HG03521 (cell line): ENCODE measurements around the gene SEMG1.

Experiments used
- ATAC-seq: cut with Tn5 transposase; IDR thresholded peaks from one replicate; pipeline ENCODE4 v1.9.1; 2021; ENCODE audit warnings: mild to moderate bottlenecking, moderate library complexity; ENCODE audit not compliant: unreplicated experiment

The SEMG1 gene, protein sequence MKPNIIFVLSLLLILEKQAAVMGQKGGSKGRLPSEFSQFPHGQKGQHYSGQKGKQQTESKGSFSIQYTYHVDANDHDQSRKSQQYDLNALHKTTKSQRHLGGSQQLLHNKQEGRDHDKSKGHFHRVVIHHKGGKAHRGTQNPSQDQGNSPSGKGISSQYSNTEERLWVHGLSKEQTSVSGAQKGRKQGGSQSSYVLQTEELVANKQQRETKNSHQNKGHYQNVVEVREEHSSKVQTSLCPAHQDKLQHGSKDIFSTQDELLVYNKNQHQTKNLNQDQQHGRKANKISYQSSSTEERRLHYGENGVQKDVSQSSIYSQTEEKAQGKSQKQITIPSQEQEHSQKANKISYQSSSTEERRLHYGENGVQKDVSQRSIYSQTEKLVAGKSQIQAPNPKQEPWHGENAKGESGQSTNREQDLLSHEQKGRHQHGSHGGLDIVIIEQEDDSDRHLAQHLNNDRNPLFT

DNA sequence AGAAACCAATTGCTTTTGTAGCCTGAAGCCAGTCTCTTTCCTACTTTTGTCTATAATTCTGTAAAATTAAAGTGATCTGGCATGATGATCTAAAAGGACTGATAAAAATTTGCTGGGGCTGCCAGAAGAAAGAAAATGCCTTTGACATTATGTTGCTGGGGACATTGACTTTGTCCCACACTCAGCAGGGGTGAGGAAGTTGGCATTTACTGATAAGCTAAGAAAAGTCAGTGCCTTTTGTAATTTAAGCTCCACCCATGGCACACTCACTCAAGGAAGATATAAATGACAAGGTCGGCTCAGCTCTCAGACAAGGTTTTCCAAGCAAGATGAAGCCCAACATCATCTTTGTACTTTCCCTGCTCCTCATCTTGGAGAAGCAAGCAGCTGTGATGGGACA, at the start of gene SEMG1:
SEMG1 (plus strand) TSS at position 309 of the 400 bp plus-strand sequence; CDS start at position 330, 21 bp downstream.
- ATAC-seq, result no peak

DNA sequence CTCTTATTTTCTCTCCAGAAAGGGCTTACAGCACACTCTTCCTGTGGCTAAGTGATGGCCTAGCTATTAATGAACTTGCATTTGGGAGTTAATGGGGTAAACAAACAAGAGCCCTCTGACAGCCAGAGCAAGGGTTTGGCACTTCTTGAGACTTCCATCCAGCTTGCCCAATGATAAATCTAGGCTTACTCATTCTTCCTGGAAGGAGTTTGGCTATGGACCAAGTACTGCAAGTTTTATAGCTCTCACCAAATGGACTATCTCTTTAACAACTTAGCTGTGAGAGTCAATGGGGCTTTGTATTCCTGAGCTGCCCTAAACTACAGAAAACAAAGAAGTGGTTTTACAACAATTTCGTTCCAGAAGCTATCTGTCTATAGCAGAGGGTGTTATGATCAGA, 48.9 kb upstream of the SEMG1 start:
- ATAC-seq, result no peak

DNA sequence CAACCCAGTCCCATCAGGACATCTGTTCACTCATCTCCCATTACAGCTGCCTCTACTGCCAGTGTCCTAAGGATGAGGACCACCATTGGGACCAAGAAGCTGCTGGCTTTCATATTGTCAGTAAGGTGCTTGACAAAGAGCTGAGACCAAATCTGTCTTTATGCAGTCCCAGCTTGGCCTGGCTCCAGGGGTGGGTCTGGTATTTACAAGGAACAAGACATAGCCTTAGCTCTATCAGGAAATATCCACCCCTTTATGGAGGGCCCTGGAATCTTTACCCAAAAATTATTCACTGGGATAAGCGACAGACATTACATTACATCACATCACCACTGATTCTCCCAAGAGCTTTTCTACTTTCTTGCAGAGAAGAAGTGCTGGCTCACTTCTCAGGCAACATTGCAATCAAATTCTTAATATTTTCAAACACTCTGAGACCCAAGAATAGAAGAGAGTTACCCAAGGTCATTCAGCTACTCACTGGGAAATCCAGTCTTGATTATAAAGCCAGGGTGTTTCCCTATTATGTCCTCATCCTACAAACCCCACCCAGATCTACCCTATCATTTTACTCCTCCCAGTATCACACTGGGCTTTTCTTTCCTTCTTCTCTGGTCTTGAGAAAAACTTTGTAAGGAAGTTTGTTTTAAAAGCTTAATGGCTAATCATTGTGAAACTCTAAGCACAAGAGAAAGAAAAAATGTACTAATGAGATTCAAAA, 43.6 kb upstream of the SEMG1 start:
- no peak for ATAC-seq

DNA sequence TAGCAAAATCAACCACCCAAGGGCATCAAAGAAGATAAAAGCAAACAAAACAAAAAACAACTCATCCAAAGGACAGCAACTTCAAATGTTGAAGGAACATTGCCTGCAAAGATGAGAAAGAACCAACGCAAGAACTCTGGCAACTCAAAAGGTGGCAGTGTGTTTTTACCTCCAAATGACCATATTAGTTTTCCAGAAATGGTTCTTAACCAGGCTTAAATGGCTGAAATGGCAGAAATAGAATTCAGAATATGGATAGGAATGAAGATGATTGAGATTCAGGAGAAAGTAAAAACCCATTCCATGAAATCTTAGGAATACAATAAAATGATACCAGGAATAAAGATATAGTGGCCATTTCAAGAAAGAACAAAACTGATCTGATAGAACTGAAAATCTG, 41.9 kb upstream of the SEMG1 start:
- no peak for ATAC-seq

DNA sequence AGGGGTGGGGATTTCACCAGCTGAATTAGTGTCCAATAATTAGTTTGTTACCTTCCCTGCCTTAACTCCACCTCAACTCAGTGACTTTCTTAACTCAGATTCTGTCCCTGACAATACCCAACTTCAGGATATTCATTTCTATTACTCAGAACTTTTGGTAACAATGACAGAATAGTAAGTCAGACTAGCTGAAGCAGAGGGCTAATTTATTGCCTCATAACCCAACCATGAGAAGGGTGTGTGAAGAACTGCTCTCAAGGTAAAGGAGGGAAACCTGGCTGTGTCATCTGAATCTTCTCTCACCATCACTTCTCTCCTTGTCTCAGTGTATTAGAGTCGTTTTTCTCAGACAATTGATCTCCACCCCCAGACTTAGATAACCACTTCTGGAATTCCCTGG, 33.3 kb upstream of the SEMG1 start:
- no peak for ATAC-seq

DNA sequence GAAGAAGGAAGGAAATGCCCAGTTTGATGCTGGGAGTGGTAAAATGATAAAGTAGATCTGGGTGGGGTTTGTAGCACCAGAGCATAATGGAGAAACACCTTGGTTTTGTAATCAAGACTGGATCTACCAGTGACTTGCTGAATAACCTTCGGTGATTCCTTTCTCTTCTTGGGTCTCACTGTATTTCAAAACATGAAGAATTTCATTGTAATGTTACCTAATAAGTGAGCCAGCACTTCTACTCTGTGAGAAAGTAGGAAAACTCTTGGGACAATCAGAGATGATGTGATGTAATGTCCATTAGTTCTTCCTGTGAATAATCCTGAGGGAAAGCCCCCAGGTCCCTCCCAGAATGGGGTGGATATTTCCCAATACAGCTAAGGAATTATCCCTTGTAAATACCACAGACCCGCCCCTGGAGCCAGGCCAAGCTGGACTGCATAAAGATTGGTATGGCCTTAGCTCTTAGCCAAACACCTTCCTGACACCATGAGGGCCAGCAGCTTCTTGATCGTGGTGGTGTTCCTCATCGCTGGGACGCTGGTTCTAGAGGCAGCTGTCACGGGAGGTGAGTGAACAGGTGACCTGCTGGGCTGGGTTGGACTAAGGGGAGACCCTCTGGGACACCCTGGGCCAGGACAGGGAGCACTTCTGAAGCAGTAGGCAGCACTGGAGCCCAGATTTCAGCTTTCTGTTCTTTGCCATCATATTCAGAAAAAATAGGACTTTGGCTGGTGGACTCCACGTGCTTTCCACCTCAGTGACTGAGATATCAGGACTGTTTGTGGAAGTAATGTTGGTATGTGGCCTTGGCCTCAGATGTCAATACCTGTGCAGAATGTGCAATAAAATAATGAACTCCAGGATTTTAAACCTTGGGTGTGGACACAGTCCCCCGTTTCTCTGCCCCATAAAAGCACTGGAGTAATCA, 32.1 kb upstream of the SEMG1 start, which contains the start of gene PI3:
PI3 (plus strand) TSS at position 469 of the 931 bp plus-strand sequence; CDS start at position 490, 21 bp downstream.
- no peak for ATAC-seq

DNA sequence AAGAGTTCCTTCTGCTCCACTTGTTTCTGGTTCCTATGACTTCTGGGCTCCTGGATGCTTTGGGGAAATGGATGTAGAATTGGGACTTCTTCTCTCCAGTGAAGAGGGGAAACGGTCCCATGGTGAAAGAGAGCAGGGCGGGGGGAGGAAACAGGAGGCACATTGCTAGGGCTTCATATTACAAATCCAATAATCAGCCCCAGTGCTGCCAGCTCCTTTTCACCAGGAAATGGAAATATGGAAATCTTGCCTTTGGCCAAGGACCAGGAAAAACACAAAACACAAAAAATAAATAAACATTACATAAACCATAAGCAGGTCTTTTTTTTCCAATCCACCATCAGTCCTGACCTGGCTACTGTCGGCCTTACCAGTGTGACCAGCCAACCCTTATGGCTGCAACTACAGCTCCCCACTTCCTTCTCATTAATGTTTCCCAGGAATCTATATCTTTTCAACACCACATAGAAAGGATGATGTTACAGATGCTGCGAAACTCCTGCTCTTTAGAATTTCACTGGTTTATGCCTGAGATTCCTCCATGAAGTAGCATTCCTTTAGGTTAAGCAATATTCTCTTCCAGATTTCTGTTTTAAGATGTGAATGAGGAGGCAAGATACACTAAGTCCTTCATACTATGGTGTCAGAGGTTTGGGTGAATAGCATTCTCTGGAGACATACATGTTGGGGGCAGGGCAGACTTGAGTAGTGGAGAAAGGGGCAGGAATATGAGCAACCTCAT, 30.1 kb upstream of the SEMG1 start:
- ATAC-seq, result no peak

DNA sequence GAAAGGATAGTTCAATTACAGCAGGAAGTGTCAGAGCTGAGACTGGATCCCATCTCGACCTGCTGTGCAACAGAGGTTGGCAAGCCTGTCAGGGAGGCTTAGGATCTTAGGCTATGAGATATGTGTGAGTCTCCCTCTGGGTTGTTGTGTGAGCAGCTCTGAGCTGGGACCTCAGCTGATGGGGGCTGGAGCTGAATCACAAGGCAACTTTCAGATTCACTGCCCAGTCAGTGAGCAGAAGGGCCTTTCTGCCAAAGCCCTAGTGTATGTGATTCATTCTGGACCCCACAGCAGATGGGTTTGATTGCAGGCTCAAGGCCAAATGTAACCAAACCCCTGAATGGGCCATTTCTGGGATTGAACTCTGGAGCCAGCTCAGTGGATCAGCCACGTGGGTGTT, 27.7 kb upstream of the SEMG1 start:
- no peak for ATAC-seq

DNA sequence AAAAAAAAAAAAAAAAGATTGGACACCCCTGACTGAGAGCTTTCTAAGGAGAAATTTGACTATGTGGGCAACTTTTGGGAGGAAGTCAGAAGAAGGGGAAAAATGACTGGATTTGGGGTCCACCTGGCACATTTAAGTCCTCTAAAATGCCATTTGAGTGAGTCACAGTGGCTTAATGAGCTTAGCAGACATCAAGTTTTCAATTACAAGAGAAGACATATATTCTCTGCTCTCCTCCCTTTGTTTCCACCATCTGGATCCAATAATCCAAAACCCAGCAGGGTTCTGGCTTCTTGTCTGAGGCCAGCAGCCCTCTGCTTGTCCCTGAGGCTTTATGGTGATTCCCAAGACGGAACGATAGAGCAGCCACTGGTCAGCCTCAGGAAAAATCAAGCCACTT, 25.2 kb upstream of the SEMG1 start:
- ATAC-seq, result no peak

DNA sequence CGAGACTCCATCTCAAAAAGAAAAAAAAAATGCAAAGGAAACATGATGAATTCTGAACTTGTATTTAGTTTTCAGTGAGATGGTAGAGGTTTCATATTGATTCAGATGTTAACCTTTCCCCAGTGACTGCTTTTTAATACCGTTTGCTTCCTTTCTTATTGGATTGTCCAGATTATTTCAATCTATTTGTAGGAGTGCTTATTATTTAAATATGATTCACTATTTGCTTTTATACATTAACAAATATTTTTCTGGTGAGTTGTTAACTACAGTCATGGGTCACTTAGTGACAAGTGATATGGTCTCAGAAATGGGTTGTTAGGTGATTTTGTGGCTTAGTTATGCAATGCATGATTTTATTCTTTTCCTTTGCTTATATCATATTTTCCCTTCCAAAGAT, 23.7 kb upstream of the SEMG1 start:
- ATAC-seq, result no peak

DNA sequence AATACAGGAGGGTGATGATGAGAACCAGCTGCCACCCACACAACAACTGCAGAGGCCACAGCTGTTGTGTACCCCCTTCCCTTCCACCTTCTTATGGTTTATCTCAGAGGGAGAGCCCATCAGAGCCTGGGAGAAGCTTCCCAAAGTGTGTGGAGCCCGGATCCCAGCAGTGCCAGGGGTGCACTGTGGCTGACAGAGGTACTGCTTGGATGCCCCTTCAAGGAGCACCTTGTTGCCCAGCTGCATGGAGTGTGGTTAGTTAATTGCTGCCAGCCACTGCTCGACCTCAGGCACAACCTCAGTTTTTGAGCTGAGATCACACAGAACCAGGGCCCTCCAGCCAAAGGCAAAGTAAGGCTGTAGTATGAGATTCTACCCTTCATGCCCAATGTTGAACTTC, 19.1 kb upstream of the SEMG1 start:
- no peak for ATAC-seq

DNA sequence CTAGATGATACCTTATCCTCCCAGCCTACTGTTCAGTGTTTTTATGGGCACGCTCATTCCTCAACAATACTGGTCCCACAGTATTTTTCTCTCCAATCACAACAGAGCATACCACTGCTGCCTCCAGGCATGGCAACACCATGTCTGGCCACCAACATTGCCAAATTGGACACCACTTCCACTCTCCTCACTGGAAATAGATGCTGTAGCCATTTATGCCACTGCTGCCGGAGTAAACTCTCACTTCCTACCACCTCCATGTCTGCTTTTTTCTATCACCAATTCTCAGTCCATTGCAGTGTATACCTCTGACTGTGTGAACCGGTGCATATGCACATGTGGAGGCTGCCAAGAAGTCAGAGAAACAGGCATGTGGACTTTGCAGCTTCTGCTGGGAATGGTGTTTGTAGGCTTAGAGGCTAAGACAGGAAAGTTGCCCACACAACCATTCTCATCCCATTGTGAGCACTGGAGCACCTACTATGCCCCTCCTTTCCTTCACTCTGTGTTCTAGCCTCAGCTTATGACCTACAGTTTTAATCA, 17.7 kb upstream of the SEMG1 start:
- ATAC-seq, result no peak

DNA sequence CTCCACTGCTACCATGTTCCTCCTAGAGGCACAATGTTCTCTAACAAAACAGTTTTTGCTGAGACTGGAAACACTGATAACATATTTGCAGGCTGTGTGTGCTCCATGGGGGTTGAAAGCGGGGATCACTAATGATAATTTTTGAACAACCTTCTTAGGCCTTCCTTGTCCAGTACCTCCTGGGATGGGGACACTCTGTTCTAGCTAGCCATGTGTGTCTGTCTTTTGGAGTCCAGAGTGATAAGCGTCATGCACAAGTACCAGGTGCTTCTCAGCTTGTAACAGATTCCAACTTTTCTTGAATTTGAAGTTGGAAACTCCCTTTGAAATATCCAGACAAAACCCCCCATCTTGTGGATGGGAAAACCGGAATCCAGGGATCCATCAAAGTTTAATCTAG, 17.0 kb upstream of the SEMG1 start:
- ATAC-seq, result no peak

DNA sequence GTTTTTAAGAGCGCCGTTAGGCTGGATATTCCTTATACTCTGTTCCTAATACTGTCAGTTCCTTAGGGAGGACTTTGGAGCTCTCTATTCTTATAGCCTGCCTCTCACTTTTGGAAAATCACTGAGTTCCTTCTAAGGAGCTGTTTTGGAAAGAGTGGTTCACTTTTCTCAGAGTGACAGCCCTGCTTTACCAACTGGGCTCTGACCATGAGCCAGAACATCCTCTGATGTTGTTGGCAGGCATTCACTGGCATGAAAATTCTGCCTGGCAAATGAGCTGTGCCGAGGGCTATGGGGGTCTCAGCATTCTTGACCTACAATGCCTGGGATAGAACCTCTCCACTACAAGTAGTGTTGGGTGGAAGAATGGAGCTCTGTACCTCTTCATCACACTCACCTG, 14.9 kb upstream of the SEMG1 start:
- ATAC-seq, result no peak

DNA sequence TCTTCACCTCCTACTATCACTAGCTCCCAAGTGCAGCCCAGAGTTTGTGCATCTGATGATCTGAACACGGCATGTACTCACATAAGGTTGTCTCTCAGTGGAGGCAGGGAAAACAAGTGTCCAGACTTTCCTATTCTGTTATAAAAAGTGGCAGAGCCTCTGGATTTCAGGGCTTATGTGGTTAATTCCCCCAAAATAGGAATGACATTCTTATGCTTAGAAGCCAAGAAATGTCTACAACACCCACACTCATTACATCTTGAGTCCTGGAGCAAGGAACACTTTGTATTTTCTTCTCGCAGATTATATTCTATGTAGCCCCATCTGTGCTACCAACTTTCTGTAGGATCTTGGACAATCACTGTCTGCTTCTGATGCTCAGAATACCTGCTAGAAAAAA, 13.5 kb upstream of the SEMG1 start:
- ATAC-seq, result no peak

DNA sequence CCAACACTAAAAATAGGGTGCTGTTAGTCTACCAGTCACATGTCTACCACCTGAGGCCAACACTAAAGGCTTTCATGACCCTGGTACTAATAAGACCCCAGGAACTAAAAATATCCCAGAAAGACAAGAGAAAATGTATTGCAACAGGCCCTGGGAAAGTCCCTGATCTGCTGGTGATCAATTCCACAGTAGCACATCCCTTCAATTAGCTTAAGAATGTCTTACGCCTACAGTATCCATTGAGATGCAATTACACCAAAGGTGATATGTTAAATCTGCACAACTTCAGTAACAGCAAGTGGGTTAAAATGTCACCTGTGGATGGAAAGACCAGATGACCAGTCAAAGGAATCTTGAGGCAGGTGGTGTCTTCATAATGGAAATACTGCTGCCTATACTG, 3.1 kb downstream of the SEMG1 start:
- ATAC-seq, result no peak

DNA sequence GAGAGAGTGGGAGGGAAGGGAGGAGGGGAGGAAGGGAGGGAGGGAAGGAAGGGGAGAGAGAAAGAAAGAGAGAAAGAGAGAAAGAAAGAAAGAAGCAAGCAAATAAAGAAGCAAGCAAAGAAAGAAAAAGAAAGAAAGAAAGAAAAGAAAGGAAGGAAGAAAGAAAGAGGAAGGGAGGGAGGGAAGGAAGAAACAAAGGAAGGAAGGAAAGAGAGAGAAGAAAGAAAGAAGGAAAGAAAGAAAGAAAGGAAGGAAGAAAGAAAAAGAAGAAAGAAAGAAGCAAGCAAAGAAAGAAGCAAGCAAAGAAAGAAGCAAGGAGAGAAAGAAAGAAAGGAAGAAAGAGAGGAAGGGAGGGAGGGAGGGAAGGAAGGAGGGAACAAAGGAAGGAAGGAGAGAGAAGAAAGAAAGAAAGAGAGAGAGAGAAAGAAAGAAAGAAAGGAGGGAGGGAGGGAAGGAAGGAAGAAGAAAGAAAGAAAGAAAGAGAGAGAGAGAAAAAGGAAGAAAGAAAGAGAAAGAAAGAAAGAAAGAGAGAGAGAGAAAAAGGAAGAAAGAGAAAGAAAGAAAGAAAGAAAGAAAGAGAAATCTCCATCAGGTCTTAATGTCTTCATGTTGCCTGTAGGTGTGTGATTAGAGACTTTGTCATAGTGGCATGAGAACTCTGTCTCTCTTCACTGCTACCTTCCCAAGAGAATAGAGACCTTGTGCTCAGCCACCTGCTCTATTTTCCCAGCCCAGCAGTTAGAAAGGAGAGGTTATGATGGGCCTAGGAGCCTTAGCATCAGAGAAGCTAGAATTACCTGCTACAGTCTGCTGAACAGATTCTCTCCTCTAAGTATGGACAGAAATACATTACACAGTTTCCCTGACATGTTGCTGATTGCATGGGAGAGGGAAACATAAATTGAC, 5.0 kb downstream of the SEMG1 start:
- no peak for ATAC-seq

DNA sequence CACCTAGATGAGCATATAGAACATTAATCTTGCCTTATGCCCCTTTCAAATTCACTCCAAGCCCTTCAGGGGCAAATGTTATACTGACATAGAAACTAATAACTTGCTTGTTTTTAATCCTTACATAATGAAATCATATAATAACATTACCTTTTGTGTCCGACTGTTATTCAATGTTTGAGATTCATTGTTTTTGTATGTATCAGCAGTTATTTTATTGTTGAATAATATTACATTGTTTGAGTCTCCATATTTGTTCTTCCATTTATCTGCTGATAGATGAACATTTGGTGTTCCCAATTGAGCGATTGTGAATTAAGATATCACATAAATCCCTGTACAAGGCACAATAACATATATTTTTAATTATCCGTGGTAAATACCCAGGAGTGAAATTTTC, 6.0 kb downstream of the SEMG1 start:
- no peak for ATAC-seq

DNA sequence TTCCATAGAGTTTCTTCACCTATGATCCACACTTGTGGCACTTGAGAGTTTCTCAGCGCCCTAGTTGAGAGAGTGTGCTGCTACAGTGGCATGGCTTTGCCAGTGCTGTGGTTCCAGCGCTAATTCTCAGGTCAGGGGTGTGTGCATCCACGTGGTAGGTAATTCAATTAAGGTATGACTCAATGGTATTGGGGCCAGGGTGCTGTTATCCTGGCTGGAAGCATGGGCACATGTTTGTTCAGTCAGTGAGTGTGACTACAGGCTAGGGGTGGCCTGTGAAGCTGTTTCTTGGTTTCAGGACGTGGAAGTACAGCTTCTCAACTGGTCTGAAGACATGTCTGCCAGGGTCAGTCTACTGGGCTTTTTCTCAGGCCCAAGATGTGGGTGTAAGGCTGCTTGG, 11.3 kb downstream of the SEMG1 start:
- no peak for ATAC-seq
